IPS DF 6.9 (cell line): ENCODE results near the gene SGPL1.

Experiments used
- DNase-seq: peaks from one replicate; pipeline ENCODE4 v3.0.0-alpha.2; 2013; ENCODE audit warnings: low read depth, low spot score
- H3K27ac ChIP-seq: one replicate; pipeline ENCODE4 v1.5.1; 2013; ENCODE audit warnings: low read length, control low read depth
- H3K27me3 ChIP-seq: 2 replicates; pipeline ENCODE4 v1.6.1; 2013; ENCODE audit warnings: mild to moderate bottlenecking, low read length; ENCODE audit not compliant: control insufficient read depth, insufficient read depth
- H3K36me3 ChIP-seq: 2 replicates; pipeline ENCODE4 v1.6.1; 2013; ENCODE audit warnings: low read length; ENCODE audit not compliant: control insufficient read depth, insufficient read depth
- H3K4me1 ChIP-seq: 2 replicates; pipeline ENCODE4 v1.6.1; 2013; ENCODE audit warnings: low read length; ENCODE audit not compliant: control insufficient read depth, insufficient read depth
- H3K4me3 ChIP-seq: 2 replicates; pipeline ENCODE4 v1.5.1; 2013; ENCODE audit warnings: mild to moderate bottlenecking, low read length
- H3K9me3 ChIP-seq: 2 replicates; pipeline ENCODE4 v1.6.1; 2013; ENCODE audit warnings: low read length, inconsistent platforms; ENCODE audit not compliant: control insufficient read depth, insufficient read depth
- WGBS: extraction: QIAGEN DNeasy Blood & Tissue Kit; methylation state at CpG from one replicate; pipeline ENCODE4 v1.1.7; 2013; ENCODE audit warnings: mixed read lengths, missing lambda C conversion rate; ENCODE audit not compliant: insufficient read length, insufficient coverage; 5-methylcytosine and 5-hydroxymethylcytosine counted together

Gene SGPL1

DNA sequence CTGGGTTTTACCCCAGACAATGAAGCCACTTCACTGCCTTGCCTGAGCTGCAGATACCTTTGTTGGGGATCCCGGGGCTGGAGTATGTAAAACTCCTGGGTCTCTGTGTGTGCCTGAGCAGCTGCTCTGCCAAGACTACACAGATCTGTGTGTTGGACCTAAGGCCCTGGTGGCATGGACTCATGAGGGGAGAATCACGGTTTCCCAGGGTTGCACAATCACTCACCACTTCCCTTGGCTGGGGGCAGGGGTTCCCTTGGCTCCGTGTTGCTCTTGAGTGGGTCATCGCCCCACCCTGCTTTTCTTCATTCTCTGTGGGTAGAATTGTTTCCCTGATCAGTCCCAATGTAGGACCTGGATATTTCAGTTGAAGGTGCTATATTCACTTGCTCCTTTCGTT lies 16.6 kb upstream of the SGPL1 start:
- Histone ChIP-seq H3K4me3 (no peak overlapping the region), H3K36me3 (no peaks in the 10 kb centered on the region), H3K27me3 (no peaks in the 10 kb centered on the region), H3K4me1 (no peaks in the 10 kb centered on the region; the same call in 1 of the 2 replicates), H3K9me3 (no peaks in the 10 kb centered on the region), H3K27ac (no peak overlapping the region)
- no peak for DNase-seq
- WGBS: no CpG with 5 or more reads among the region's 5 CpGs

DNA sequence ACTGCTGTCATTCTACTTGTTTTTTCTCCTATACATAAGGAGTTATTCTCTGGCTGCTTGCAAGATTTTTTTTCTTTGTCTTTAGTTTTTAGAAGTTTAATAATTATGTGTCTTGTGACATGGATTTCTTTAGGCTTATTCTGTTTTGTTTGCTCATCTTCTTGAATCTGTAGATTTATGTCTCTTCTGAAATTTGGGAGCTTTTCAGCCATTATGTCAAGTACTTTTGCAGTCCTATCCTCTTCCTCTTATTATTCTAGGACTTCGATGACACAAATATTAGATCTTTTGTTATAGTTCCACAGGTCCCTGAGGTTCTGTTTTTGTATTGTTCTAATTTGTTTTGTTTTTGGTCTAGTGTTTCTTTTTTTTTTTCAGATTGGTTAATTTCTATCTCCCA lies 13.9 kb upstream of the SGPL1 start:
- no peaks in the 10 kb centered on the region for H3K27me3 ChIP-seq
- no peaks in the 10 kb centered on the region for H3K36me3 ChIP-seq
- no peak for DNase-seq
- H3K27ac ChIP-seq: no peak overlapping the region
- no peak overlapping the region for H3K4me3 ChIP-seq
- no peaks in the 10 kb centered on the region for H3K9me3 ChIP-seq
- WGBS: no CpG with 5 or more reads among the region's 1 CpG
- peaks cover under 1% of the 10 kb centered on the region for H3K4me1 ChIP-seq

DNA sequence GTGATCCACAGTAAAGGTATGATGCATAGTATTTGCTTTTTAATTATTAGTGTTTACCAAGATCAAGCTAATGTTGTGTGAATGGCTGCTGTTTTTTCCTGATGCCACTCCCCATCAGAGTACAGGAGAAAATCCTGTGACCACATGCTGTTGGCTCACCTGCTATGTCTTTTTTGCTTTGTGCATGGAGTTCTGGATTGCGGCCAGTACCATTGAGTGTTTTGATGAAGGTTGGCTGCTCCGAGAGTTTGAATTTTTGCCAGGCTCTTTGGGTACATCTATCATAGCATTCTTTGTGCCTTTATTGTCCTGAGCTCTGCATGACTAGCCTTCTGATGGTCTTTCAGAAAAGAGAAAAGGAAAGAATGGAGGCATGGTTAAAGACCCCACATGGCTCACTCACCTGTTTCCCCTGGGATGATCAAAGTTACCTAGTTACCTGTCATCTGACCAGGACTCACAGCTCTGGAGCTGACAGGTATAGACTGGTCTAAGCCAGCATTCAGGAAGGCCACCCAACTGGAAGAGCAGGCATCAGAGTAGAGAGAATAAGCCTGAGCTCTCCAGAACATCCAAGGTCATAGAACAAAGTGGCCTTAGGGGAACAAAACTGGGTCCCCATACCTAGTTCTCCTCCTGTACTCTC lies 11.8 kb upstream of the SGPL1 start:
- H3K36me3 ChIP-seq: no peaks in the 10 kb centered on the region
- peaks cover 1% of the 10 kb centered on the region; the same call in 1 of the 2 replicates for H3K4me1 ChIP-seq
- no CpG with 5 or more reads among the region's 2 CpGs for WGBS
- no peaks in the 10 kb centered on the region for H3K27me3 ChIP-seq
- no peak for DNase-seq
- no peak overlapping the region for H3K4me3 ChIP-seq
- no peak overlapping the region for H3K27ac ChIP-seq
- no peaks in the 10 kb centered on the region for H3K9me3 ChIP-seq

DNA sequence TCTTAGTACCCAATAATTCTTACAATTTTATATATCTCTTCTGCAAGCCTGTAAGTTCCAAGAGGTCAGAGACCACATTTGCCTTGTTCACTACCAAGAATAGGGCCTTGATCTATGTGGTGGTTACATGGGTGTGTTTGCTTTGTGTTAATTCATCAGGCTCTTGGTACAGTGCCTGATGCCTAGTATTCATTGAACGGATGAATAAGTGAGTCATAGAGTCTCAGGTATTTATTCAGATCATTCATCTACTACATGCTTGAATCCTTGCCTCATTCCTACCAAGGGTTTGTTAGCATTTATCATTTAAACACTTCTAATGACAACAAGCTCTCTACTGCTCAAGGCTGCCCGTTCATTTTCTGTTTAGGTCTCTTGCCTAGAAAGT lies 11.3 kb upstream of the SGPL1 start:
- no peak for DNase-seq
- Histone ChIP-seq H3K4me3 (no peak overlapping the region), H3K4me1 (peaks cover 1% of the 10 kb centered on the region; the same call in 1 of the 2 replicates), H3K27ac (no peak overlapping the region), H3K36me3 (no peaks in the 10 kb centered on the region), H3K9me3 (no peaks in the 10 kb centered on the region), H3K27me3 (no peaks in the 10 kb centered on the region)
- no CpG with 5 or more reads among the region's 2 CpGs for WGBS

GRCh38 chr10:70805619-70806215 lies 10.0 kb upstream of the SGPL1 start:
- H3K36me3 ChIP-seq: no peaks in the 10 kb centered on the region
- H3K27me3 ChIP-seq: no peaks in the 10 kb centered on the region
- no peak overlapping the region for H3K4me3 ChIP-seq
- peaks cover 1% of the 10 kb centered on the region; the same call in 1 of the 2 replicates for H3K4me1 ChIP-seq
- H3K27ac ChIP-seq: no peak overlapping the region
- DNase-seq: no peak
- H3K9me3 ChIP-seq: no peaks in the 10 kb centered on the region
- WGBS: no CpG with 5 or more reads among the region's 3 CpGs

GRCh38 chr10:70806841-70807240 lies 8.9 kb upstream of the SGPL1 start:
- Histone ChIP-seq H3K27ac (no peak overlapping the region), H3K36me3 (no peaks in the 10 kb centered on the region), H3K27me3 (no peaks in the 10 kb centered on the region), H3K9me3 (no peaks in the 10 kb centered on the region), H3K4me1 (peaks cover 1% of the 10 kb centered on the region; the same call in 1 of the 2 replicates), H3K4me3 (no peak overlapping the region)
- WGBS: no CpG with 5 or more reads among the region's 1 CpG
- no peak for DNase-seq

GRCh38 chr10:70807556-70807955 lies 8.2 kb upstream of the SGPL1 start:
- no CpG with 5 or more reads among the region's 3 CpGs for WGBS
- H3K27me3 ChIP-seq: no peaks in the 10 kb centered on the region

DNA sequence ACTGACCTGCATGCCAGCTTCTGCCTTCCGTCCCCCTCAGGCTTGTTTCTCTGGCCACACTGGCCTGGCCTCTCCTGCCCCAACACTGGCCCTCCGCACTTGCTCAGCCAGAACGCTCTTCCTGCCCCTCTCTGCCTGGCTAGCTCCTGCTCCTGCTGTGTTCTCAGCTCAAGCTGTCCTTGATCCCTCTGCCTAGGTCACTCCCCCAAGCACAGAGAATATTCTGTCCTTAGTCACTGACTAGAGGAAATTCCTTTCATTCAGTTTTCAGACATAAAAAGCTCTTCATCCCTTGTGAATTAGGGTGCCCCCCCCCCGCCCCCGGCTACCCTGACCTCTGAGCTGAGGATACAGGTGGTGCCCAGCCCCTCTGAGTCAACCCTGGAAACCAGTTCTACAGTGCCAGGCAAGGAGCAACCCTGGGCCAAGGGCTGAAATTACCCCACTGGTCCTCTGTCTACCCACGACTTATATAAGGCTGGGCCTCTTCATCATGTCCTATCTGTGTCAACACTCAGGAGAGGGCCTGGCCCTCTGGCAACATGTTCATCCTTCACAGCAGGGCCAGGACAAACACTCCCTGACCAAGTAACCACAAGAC lies 6.6 kb upstream of the SGPL1 start:
- WGBS: no CpG with 5 or more reads among the region's 6 CpGs
- Histone ChIP-seq H3K9me3 (no peaks in the 10 kb centered on the region), H3K4me3 (no peak overlapping the region), H3K27ac (no peak overlapping the region), H3K4me1 (peaks cover 1% of the 10 kb centered on the region; the same call in 1 of the 2 replicates), H3K36me3 (no peaks in the 10 kb centered on the region), H3K27me3 (no peaks in the 10 kb centered on the region)
- no peak for DNase-seq

More at GRCh38 chr10:70807556-70807955, 8.2 kb upstream of the SGPL1 start:
- DNase-seq: no peak
- H3K9me3 ChIP-seq: no peaks in the 10 kb centered on the region
- H3K4me3 ChIP-seq: no peak overlapping the region
- peaks cover 1% of the 10 kb centered on the region; the same call in 1 of the 2 replicates for H3K4me1 ChIP-seq
- no peak overlapping the region for H3K27ac ChIP-seq
- H3K36me3 ChIP-seq: no peaks in the 10 kb centered on the region

DNA sequence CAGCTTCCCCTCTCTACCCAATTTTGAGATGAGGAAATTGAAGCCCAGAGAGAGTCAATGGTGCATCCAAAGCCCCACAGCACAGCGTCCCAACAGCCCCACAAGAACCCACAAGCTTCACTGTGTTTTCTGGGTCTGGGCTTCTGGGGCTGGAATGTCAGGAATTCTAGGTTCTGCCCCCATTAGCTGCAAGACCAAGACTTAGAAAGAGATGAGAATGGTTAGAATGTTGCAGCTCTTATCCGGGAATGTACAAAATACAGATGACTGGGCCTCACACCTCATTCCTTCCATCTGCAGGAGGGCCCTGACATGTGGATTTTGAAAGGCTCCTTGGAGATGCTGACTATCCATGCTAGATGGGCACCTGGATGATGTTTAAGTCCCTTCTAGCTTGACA lies 6.0 kb upstream of the SGPL1 start:
- no CpG with 5 or more reads among the region's 2 CpGs for WGBS
- H3K4me1 ChIP-seq: peaks cover 1% of the 10 kb centered on the region; the same call in 1 of the 2 replicates

GRCh38 chr10:70810967-70811366 lies 4.8 kb upstream of the SGPL1 start:
- DNase-seq: no peak
- Histone ChIP-seq H3K4me3 (no peak overlapping the region), H3K36me3 (no peaks in the 10 kb centered on the region), H3K27me3 (no peaks in the 10 kb centered on the region), H3K9me3 (no peaks in the 10 kb centered on the region), H3K4me1 (peaks cover 1% of the 10 kb centered on the region; the same call in 1 of the 2 replicates), H3K27ac (no peak overlapping the region)
- no CpG with 5 or more reads among the region's 1 CpG for WGBS

More for the DNA sequence above, 6.0 kb upstream of the SGPL1 start:
- Histone ChIP-seq H3K27ac (no peak overlapping the region), H3K27me3 (no peaks in the 10 kb centered on the region), H3K4me3 (no peak overlapping the region), H3K36me3 (no peaks in the 10 kb centered on the region), H3K9me3 (no peaks in the 10 kb centered on the region)
- DNase-seq: no peak
